HCT116 (cell line): Measurements from ENCODE around the gene WASL. TPM values are rescaled to one million over a fixed set of nuclear protein-coding genes. Genes with fewer than 3 reads are reported as not detected.

ENCODE experiments used
- ATAC-seq: fragments of 200-7000 bp; cut with Tn5 transposase; 2 replicates; pipeline ENCODE4 v1.9.1; 2020; ENCODE audit warnings: mild to moderate bottlenecking, moderate library complexity
- BruUV-seq: library from RNA; stranded (reverse); fragments of 400-500 nt; replicated peaks from 2 replicates; lab custom pipeline; 2021; lab: Mats Ljungman, UMichigan
- CTCF ChIA-PET: fragments of 300-600 bp; sonication (Branson Sonifier 250); formaldehyde crosslinking; loops from one replicate; lab custom pipeline; 2021; ENCODE audit warnings: antibody characterized with exemption; lab: Charles Lee
- POLR2A ChIA-PET: fragments of 300-600, 350-600 bp; sonication (Branson Sonifier 250); formaldehyde crosslinking; loops from one replicate; lab custom pipeline; 2021; ENCODE audit warnings: antibody characterized with exemption; lab: Charles Lee
- RAD21 ChIA-PET, 2 experiments: fragments of 300-600 bp; sonication (Branson Sonifier 250); formaldehyde crosslinking; loops; one replicate each; lab custom pipeline; 2023; ENCODE audit warnings: low total read pairs in 2 of 2; ENCODE audit not compliant: uncharacterized antibody in 2 of 2, unreplicated experiment in 2 of 2, low non-redundant PET in 1 of 2; lab: Charles Lee
- DNase-seq: peaks from one replicate; pipeline ENCODE4 v3.0.0-alpha.2; 2010; ENCODE audit warnings: low read depth, low spot score
- H2AFZ ChIP-seq: fragments of 200-600 bp; shearing (Covaris generic), sonication (generic); 2 replicates; pipeline ENCODE4 v1.6.1; 2017; ENCODE audit warnings: low read depth, mixed run types, mixed read lengths, antibody characterized with exemption, low read length; ENCODE audit not compliant: poor library complexity, severe bottlenecking
- H3K27ac ChIP-seq: 2 replicates; pipeline ENCODE4 v1.5.1; 2012; ENCODE audit warnings: low read depth, low read length
- H3K27me3 ChIP-seq: fragments of 200-600 bp; sonication (generic); 2 replicates; pipeline ENCODE4 v1.6.1; 2016; ENCODE audit warnings: mixed run types, low read length, mixed read lengths; ENCODE audit not compliant: insufficient read depth
- H3K36me3 ChIP-seq, 2 experiments: fragments of 200-500 bp in 1 of 2; fragments of 200-600 bp in 1 of 2; sonication (Bioruptor generic) in 1 of 2; sonication (generic) in 1 of 2; 2 replicates each; pipeline versions ENCODE4 v1.5.1 to v1.6.1; 2014 to 2016; ENCODE audit warnings: low read length in 2 of 2, inconsistent platforms in 1 of 2, mixed read lengths in 1 of 2, mixed run types in 1 of 2; ENCODE audit not compliant: insufficient read depth in 2 of 2, control insufficient read depth in 1 of 2
- H3K4me1 ChIP-seq, 2 experiments: fragments of 200-600 bp in 1 of 2; sonication (generic) in 1 of 2; 2 replicates each; pipeline versions ENCODE4 v1.5.1 to v1.6.1; 2012 to 2017; ENCODE audit warnings: low read length in 2 of 2, inconsistent platforms in 1 of 2, mild to moderate bottlenecking in 1 of 2, mixed read lengths in 1 of 2, mixed run types in 1 of 2, moderate library complexity in 1 of 2; ENCODE audit not compliant: insufficient read depth in 2 of 2, control insufficient read depth in 1 of 2
- H3K4me2 ChIP-seq: fragments of 200-600 bp; sonication (generic); 2 replicates; pipeline ENCODE4 v1.6.1; 2017; ENCODE audit warnings: mixed run types, low read length, mixed read lengths
- H3K4me3 ChIP-seq, 2 experiments: fragments of 200-600 bp in 1 of 2; sonication (generic) in 1 of 2; replicated peaks in 1 of 2; 2 replicates each; pipeline ENCODE4 v1.5.1; 2011 to 2016; ENCODE audit warnings: low read length in 2 of 2, control low read depth in 1 of 2, low read depth in 1 of 2, mild to moderate bottlenecking in 1 of 2, mixed read lengths in 1 of 2, mixed run types in 1 of 2
- H3K79me2 ChIP-seq: fragments of 200-600 bp; sonication (generic); 2 replicates; pipeline ENCODE4 v1.6.1; 2017; ENCODE audit warnings: mild to moderate bottlenecking, mixed run types, low read length, moderate library complexity, mixed read lengths; ENCODE audit not compliant: insufficient read depth
- H3K9ac ChIP-seq: fragments of 200-600 bp; sonication (generic); 2 replicates; pipeline ENCODE4 v1.6.1; 2016; ENCODE audit warnings: low read length, mixed read lengths
- H3K9me2 ChIP-seq: fragments of 200-600 bp; sonication (generic), shearing (Covaris generic); 2 replicates; pipeline ENCODE4 v1.6.1; 2017; ENCODE audit warnings: mixed run types, mild to moderate bottlenecking, moderate library complexity; ENCODE audit not compliant: insufficient read depth
- H3K9me3 ChIP-seq, 2 experiments: fragments of 200-500 bp in 1 of 2; fragments of 200-600 bp in 1 of 2; sonication (Bioruptor generic) in 1 of 2; sonication (generic) in 1 of 2; 2 replicates each; pipeline ENCODE4 v1.6.1; 2014 to 2017; ENCODE audit warnings: low read length in 2 of 2, mixed read lengths in 2 of 2, inconsistent platforms in 1 of 2, low read depth in 1 of 2, mild to moderate bottlenecking in 1 of 2, mixed run types in 1 of 2, moderate library complexity in 1 of 2; ENCODE audit not compliant: control insufficient read depth in 1 of 2, insufficient read depth in 1 of 2
- H4K20me1 ChIP-seq: fragments of 200-600 bp; sonication (generic), shearing (Covaris generic); 2 replicates; pipeline ENCODE4 v1.6.1; 2017; ENCODE audit warnings: mixed run types, mild to moderate bottlenecking, moderate library complexity; ENCODE audit not compliant: insufficient read depth
- CEBPB ChIP-seq: IDR thresholded peaks from 2 replicates; pipeline ENCODE4 v1.6.1; 2012; ENCODE audit warnings: low read depth
- EZH2 ChIP-seq: fragments of 200-600 bp; sonication (generic); IDR thresholded peaks from 2 replicates; pipeline ENCODE4 v1.6.1; 2017; ENCODE audit warnings: antibody characterized with exemption, mixed run types
- EZH2phosphoT487 ChIP-seq: fragments of 200-600 bp; IDR thresholded peaks from 2 replicates; pipeline ENCODE4 v1.6.1; 2018; ENCODE audit warnings: antibody characterized with exemption, borderline replicate concordance
- POLR2AphosphoS5 ChIP-seq: IDR thresholded peaks from 2 replicates; pipeline ENCODE4 v1.6.1; 2011; ENCODE audit warnings: mild to moderate bottlenecking, low read depth, low read length, moderate library complexity
- RAD21 ChIP-seq: IDR thresholded peaks from 2 replicates; pipeline ENCODE4 v1.6.1; 2012; ENCODE audit warnings: low read depth, mild to moderate bottlenecking
- ZFX ChIP-seq: fragments of 450-650 bp; IDR thresholded peaks from 2 replicates; pipeline ENCODE4 v1.6.1; 2017
- intact Hi-C: fragments of 100-400 bp; cut with micrococcal nuclease; formaldehyde crosslinking; loops from 2 replicates; pipeline ENCODE4 v1.10.0; 2022
- total RNA-seq: library from RNA; stranded (reverse); gene quantifications from one replicate; pipeline ENCODE4 v1.2.1, GENCODE V29; 2021; ENCODE audit not compliant: unreplicated experiment
- TF ChIP-seq, protein P1 (sequence below), 3 experiments: fragments of 200-600 bp in 1 of 3; sonication (generic) in 1 of 3; IDR thresholded peaks in 2 of 3; conservative IDR thresholded peaks in 1 of 3; 2 replicates each; pipeline ENCODE4 v1.5.1; 2012 to 2017; ENCODE audit warnings: low read depth in 2 of 3, low read length in 2 of 3, antibody characterized with exemption in 1 of 3, borderline replicate concordance in 1 of 3, control low read depth in 1 of 3, mild to moderate bottlenecking in 1 of 3, mixed read lengths in 1 of 3, mixed run types in 1 of 3, moderate library complexity in 1 of 3; ENCODE audit not compliant: insufficient read depth in 1 of 3
- TF ChIP-seq, protein P2 (sequence below): IDR thresholded peaks from 2 replicates; pipeline ENCODE4 v1.6.1; 2012

WASL gene
- total RNA-seq, 1 experiment from 2014 or later, result 26.2 TPM

DNA sequence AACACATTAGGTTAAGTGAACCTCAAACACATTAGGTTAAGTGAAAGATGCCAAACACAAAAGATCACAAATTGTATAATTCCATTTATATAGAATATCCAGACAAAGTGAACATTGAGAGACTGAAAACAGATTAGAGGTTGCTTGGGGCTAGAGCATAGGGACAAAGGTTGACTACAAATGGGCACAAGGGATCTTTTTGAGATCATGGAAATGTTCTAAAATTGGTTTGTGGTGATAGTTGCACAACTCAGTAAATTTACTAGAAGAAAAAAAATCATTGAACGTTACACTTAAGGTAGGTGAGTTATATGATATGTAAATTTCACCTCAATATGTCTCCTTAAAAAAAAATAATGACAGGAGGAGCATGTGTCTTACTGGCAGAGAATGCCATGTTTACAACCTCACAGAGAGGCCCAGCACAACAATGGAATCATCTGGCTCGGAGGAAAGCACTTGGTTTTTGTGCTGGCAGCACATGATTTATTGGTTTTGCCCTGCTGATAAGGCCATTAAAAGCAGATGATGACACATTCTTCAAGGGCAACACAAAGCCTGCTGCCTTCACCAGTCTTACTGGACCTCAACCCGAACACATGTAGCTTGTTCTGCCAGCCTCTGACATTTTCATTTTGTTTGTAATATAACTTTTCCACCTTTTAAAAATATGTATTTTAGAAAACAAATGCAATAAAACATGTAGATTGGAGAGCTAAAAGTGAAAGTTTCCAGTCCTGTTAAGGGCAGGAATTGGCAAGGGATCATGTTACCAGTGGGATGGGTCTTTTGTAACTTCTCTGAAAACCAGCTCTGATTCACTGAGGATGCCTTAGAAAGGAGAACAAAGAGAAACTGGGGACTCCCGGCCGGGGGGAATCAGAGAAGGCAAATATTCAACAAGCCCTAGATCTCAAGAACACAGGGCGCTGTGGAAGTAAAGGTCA, 105.0 kb downstream of the WASL start (continued):
- TF ChIP-seq, protein P1, sequence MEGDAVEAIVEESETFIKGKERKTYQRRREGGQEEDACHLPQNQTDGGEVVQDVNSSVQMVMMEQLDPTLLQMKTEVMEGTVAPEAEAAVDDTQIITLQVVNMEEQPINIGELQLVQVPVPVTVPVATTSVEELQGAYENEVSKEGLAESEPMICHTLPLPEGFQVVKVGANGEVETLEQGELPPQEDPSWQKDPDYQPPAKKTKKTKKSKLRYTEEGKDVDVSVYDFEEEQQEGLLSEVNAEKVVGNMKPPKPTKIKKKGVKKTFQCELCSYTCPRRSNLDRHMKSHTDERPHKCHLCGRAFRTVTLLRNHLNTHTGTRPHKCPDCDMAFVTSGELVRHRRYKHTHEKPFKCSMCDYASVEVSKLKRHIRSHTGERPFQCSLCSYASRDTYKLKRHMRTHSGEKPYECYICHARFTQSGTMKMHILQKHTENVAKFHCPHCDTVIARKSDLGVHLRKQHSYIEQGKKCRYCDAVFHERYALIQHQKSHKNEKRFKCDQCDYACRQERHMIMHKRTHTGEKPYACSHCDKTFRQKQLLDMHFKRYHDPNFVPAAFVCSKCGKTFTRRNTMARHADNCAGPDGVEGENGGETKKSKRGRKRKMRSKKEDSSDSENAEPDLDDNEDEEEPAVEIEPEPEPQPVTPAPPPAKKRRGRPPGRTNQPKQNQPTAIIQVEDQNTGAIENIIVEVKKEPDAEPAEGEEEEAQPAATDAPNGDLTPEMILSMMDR (IDR thresholded peaks at IDR 0.05 in 2 of 3, conservative IDR thresholded peaks at IDR 0.05 in 1 of 3; ENCODE audit: borderline replicate concordance in 1 of 3, insufficient read depth in 1 of 3, low read depth in 2 of 3, low read length in 2 of 3), result no peak
- TF ChIP-seq CEBPB (peak; percentile 49), EZH2 (no peak), ZFX (no peak), RAD21 (no peak), POLR2AphosphoS5 (no peak)
- TF ChIP-seq, all 23 proteins: peak for 10

DNA sequence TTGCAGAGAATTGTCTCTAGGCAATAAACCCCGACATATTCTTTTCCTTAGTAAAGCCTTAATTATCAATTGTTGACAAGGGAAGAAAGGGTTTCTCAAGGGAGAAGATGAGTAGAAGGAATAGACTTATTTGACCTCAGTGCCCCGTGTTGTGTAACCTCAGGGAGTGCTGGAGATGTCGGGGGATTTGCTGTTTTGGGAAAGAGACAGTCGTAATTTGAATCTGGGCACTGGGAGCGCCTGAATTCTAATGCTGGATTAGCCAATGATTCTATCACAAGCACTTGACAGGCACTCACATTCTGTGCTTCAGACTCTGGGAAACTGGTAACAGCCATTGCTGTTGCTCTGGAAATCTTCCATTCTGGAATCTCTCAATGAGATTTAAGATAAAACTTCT, 106.9 kb downstream of the WASL start:
- DNase-seq (no peak), ATAC-seq (no peak)
- Histone ChIP-seq H3K79me2 (no peaks in the 10 kb centered on the region), H3K4me2 (no peak overlapping the region), H4K20me1 (no peaks in the 10 kb centered on the region), H3K9me3 (no peaks in the 10 kb centered on the region), H3K27me3 (no peaks in the 10 kb centered on the region), H3K4me1 (peaks cover 13 to 29% of the 10 kb centered on the region in 2 experiments; a peak in 3 of 4 replicates), H3K27ac (no peak overlapping the region), H3K36me3 (no peaks in the 10 kb centered on the region), H3K4me3 (no peak overlapping the region), H2AFZ (no peak overlapping the region), H3K9ac (no peak overlapping the region), H3K9me2 (no peaks in the 10 kb centered on the region; the same call in 1 of the 2 replicates)
- TF ChIP-seq EZH2phosphoT487, result no peak
- TF ChIP-seq, protein P2, sequence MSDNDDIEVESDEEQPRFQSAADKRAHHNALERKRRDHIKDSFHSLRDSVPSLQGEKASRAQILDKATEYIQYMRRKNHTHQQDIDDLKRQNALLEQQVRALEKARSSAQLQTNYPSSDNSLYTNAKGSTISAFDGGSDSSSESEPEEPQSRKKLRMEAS, result no peak
- POLR2A ChIA-PET, result no interaction called here
- BruUV-seq, result no TSS peak
- CTCF ChIA-PET, result no interaction called here
- intact Hi-C loops, result no loop called here
- RAD21 ChIA-PET, result no interaction called here
